Immature natural killer cell (primary cell): ENCODE measurements around the gene MVK. TPM values are rescaled to one million over a fixed set of nuclear protein-coding genes. Genes with fewer than 3 reads are reported as not detected.

Experiments used
- DNase-seq, 3 donors: peaks; one replicate each; pipeline ENCODE4 v3.0.0; 2022; ENCODE audit warnings: mixed read lengths in 1 of 3
- H3K27ac Mint-ChIP-seq, 6 donors: one replicate each; pipeline ENCODE4 v1.8.0; 2020; ENCODE audit warnings: mixed read lengths in 6 of 6, mild to moderate bottlenecking in 5 of 6, inconsistent platforms in 4 of 6, moderate library complexity in 3 of 6
- H3K27me3 Mint-ChIP-seq, 3 donors: one replicate each; pipeline ENCODE4 v1.8.0; 2020 to 2021; ENCODE audit warnings: low read depth in 3 of 3, mild to moderate bottlenecking in 3 of 3, mixed read lengths in 3 of 3, moderate library complexity in 3 of 3, inconsistent platforms in 1 of 3
- H3K36me3 Mint-ChIP-seq, 3 donors: one replicate each; pipeline ENCODE4 v1.8.0; 2020; ENCODE audit warnings: mixed read lengths in 3 of 3, inconsistent platforms in 2 of 3, mild to moderate bottlenecking in 2 of 3
- H3K4me1 Mint-ChIP-seq, 2 donors: one replicate each; pipeline ENCODE4 v1.8.0; 2020; ENCODE audit warnings: inconsistent platforms in 2 of 2, mild to moderate bottlenecking in 2 of 2, mixed read lengths in 2 of 2, moderate library complexity in 1 of 2
- H3K4me3 Mint-ChIP-seq, 5 donors: one replicate each; pipeline ENCODE4 v1.8.0; 2020; ENCODE audit warnings: mild to moderate bottlenecking in 5 of 5, mixed read lengths in 5 of 5, inconsistent platforms in 3 of 5, moderate library complexity in 3 of 5
- H3K9me3 Mint-ChIP-seq, 6 donors: one replicate each; pipeline ENCODE4 v1.8.0; 2020; ENCODE audit warnings: mild to moderate bottlenecking in 6 of 6, mixed read lengths in 6 of 6, inconsistent platforms in 4 of 6, moderate library complexity in 3 of 6
- polyA plus RNA-seq, 3 donors: library from polyadenylated mRNA; unstranded; fragments of 300-500 nt; fragmentation: Illumina TruSeq; gene quantifications; one replicate each; pipeline ENCODE4 v1.2.3, GENCODE V29; 2021

The MVK gene
- polyA plus RNA-seq, 3 donors from 2014 or later, result 3.4 to 4.9 (median 4.2) TPM

DNA sequence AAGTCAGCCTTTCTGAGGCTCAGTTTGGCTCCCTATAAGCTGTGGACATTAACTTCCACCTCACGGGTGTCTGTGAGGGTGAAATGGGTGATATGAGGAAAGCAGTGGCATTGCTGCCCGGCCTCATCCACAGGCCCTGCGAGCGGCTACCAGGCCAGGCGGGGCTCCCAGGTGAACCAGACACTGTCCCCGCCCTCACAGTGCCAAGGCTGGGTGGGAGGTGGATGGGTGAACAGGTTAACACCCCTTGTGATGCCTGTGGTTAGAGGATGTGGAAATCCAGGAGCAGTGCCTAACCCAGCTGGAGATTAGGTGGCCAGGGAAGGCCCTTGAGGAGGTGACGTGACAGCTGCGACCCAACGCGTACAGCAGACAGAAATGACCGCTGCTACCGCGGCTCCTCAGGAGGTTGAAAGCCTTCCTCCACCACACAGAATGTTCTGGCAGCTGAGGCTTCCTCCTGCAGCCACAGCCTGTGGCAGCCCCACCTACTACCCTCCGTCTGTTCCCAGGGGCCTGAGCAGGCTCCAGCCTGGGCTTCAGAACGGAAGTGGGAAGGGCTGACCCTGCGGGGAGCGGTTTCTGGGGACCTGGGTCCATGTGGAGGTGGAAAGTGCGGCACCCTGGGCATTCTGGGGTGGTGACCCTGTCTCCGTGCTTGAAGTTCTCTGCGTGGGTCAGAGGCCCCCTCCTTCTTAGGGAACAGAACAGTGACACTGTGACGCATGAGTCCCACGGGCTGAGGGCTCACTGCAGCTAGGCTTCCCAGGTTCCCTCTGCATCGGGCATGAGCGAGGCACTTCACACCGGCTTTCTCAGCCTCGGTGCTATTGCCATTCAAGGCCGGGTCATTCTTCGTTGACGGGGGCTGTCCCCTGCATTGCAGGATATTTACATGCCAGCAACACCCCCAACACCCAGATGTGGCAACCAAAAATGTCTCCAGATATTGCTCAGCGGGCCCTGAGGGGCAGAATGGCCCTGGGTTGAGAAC is 10.0 kb upstream of the MVK start:
- Mint-ChIP-seq H3K27me3 (peaks cover 0 to 1% (median 0%) of the 10 kb centered on the region in 3 donors), H3K27ac (no peak overlapping the region), H3K9me3 (no peaks in the 10 kb centered on the region), H3K36me3 (peaks cover 9 to 28% (median 16%) of the 10 kb centered on the region in 3 donors), H3K4me3 (no peak overlapping the region), H3K4me1 (peaks cover 0 to 6% of the 10 kb centered on the region in 2 donors)
- no peak for DNase-seq

DNA sequence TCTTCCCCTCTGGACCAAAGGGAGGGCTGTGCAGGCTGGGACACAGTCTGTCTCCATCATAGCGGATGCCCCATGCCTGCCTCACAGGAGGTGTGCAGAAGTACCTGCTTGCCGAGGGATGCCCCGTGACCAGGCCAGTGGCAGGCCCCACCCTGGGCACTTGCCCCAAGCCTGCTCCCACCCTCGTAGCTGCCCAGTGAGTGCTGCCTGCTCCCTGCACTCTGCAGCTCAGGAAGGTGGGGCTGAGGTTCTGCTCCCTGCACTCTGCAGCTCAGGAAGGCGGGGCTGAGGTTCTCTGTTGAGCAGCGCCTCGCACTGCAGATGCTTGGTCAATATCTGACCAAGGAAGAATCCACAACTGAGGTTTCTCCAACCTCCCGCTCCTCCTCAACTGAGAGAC is 7.2 kb upstream of the MVK start:
- peaks cover 9 to 33% (median 18%) of the 10 kb centered on the region in 3 donors for H3K36me3 Mint-ChIP-seq
- no peaks in the 10 kb centered on the region for H3K27me3 Mint-ChIP-seq
- H3K9me3 Mint-ChIP-seq, result no peaks in the 10 kb centered on the region
- no peak overlapping the region for H3K4me3 Mint-ChIP-seq
- no peak for DNase-seq
- H3K4me1 Mint-ChIP-seq, result peaks cover 0 to under 1% of the 10 kb centered on the region in 2 donors
- no peak overlapping the region for H3K27ac Mint-ChIP-seq

- DNase-seq, result no peak
- Mint-ChIP-seq H3K4me1 (peaks cover 0 to 6% of the 10 kb centered on the region in 2 donors), H3K4me3 (no peak overlapping the region), H3K27ac (peak overlapping the region in 1 of 6 donors; percentile 11), H3K9me3 (no peaks in the 10 kb centered on the region), H3K36me3 (peaks cover 7 to 26% (median 12%) of the 10 kb centered on the region in 3 donors), H3K27me3 (no peaks in the 10 kb centered on the region)
Observed at GRCh38 chr12:109567296-109567695, 6.3 kb upstream of the MVK start.

DNA sequence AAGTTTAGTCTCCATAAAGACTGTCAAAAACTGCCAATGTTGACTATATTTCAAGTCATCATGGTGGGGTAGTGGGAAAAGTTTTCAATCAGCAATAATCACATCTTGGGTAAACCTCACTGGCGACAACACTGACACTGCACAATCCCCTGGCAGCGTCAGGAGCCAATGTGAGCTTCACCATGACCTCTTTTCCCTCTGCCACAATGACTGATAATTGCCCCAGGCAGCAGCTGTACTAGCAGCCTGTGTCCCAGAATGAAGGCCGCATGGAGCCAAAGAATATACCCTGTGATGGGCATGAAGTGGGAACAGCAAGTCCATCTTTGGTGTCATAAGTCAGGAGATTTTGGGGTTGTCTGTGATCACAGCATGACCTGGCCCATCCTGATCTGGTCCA is 5.6 kb upstream of the MVK start:
- Mint-ChIP-seq H3K4me1 (peaks cover 6 to 12% of the 10 kb centered on the region in 2 donors), H3K4me3 (no peak overlapping the region), H3K9me3 (no peaks in the 10 kb centered on the region), H3K36me3 (peaks cover 5 to 22% (median 8%) of the 10 kb centered on the region in 3 donors), H3K27me3 (peaks cover 2 to 3% (median 2%) of the 10 kb centered on the region in 3 donors), H3K27ac (no peak overlapping the region)
- no peak for DNase-seq

DNA sequence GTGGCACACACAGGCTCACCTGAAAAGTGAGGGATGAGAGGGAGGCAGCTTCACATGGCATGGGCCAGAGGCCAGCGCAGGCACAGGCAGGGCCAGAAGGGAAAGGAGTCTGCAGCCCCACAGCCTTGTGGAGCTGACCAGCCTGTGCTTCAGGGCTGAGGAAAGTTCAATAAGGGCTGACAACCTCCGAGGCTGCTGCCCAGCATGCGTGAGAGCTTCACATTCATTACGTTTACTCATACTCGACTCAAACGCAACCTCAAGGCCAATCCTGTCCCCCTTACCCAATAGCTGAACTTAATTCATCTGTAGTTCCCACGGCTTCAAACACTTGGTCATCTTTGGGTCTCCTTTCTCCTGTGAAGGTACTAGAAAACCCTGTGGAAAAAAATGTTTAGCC is 5.1 kb upstream of the MVK start:
- Mint-ChIP-seq H3K4me1 (peaks cover 11 to 17% of the 10 kb centered on the region in 2 donors), H3K27me3 (peaks cover 6 to 7% (median 7%) of the 10 kb centered on the region in 3 donors), H3K36me3 (peaks cover 5 to 22% (median 8%) of the 10 kb centered on the region in 3 donors), H3K4me3 (no peak overlapping the region), H3K9me3 (no peaks in the 10 kb centered on the region), H3K27ac (no peak overlapping the region)
- DNase-seq, result no peak

- Mint-ChIP-seq H3K27me3 (peaks cover 7 to 9% (median 8%) of the 10 kb centered on the region in 3 donors), H3K36me3 (peaks cover 9 to 22% (median 10%) of the 10 kb centered on the region in 3 donors), H3K4me3 (peak overlapping the region in 2 of 5 donors; percentile 22 to 91), H3K9me3 (no peaks in the 10 kb centered on the region), H3K4me1 (peaks cover 26 to 39% of the 10 kb centered on the region in 2 donors), H3K27ac (peak overlapping the region; percentile 93 to 97 (median 96))
- no peak for DNase-seq
Observed at GRCh38 chr12:109571773-109572505, 1.7 kb upstream of the MVK start.

DNA sequence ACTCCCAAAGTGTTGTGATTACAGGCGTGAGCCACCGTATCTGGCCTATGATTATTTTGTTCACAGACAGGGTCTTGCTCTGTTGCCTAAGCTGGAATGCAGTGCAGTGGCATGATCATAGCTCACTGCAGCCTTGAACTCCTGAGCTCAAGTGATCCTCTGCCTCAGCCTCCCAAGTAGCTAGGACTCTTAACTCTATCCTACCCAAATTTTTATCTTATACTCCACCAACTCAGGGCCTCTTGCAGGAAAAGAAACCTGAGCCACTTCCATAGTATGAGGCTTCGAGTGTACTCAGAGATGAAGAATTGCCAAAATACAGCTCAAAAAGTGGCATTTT is 1.1 kb upstream of the MVK start:
- peaks cover 7 to 9% (median 8%) of the 10 kb centered on the region in 3 donors for H3K27me3 Mint-ChIP-seq
- H3K36me3 Mint-ChIP-seq, result peaks cover 11 to 23% (median 14%) of the 10 kb centered on the region in 3 donors
- peak overlapping the region; percentile 93 to 97 (median 96) for H3K27ac Mint-ChIP-seq
- DNase-seq, result no peak
- no peaks in the 10 kb centered on the region for H3K9me3 Mint-ChIP-seq
- peaks cover 26 to 39% of the 10 kb centered on the region in 2 donors for H3K4me1 Mint-ChIP-seq
- peak overlapping the region; percentile 91 to 98 (median 95) for H3K4me3 Mint-ChIP-seq

DNA sequence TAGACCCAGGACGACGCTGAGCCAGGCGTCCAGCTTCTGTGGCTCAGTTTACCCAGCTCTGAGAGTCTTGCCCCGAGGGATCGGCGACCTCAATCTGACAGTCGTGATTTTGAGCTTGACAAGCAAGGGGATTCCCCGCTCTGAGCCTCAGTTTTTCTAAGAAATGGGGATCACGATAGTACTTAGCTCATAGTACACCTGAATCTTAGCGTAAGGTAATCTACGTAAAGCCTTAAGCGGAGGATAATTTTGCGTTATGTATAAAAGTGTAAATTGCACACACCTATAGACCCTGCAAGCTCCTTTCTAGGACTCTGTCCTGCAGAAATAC is 285 bp downstream of the MVK start:
- peak overlapping the region; percentile 91 to 98 (median 95) for H3K4me3 Mint-ChIP-seq
- peaks cover 26 to 39% of the 10 kb centered on the region in 2 donors for H3K4me1 Mint-ChIP-seq
- peaks cover 9 to 29% (median 16%) of the 10 kb centered on the region in 3 donors for H3K36me3 Mint-ChIP-seq
- H3K9me3 Mint-ChIP-seq, result no peaks in the 10 kb centered on the region
- peaks cover 7 to 10% (median 8%) of the 10 kb centered on the region in 3 donors for H3K27me3 Mint-ChIP-seq
- peak overlapping the region; percentile 93 to 97 (median 96) for H3K27ac Mint-ChIP-seq
- no peak for DNase-seq

DNA sequence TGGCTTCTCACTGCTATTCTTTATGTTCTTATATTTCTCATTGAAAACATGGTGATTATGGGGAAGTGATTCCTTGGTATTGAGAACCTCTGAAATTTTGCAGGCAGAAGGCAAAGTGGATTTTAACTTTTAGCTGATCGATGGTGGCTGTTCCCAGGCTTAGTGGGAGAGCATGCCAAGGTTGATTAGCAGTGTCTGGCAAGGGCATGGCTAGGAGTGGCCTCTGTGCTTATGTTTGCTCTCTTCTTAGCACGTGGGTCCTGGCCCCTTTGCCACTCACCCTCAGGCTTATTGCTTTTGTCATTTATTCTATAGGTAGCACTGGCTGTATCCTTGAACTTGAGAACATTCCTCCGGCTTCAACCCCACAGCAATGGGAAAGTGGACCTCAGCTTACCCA is 2.1 kb downstream of the MVK start:
- peaks cover 26 to 39% of the 10 kb centered on the region in 2 donors for H3K4me1 Mint-ChIP-seq
- DNase-seq, result no peak
- peaks cover 7 to 10% (median 8%) of the 10 kb centered on the region in 3 donors for H3K27me3 Mint-ChIP-seq
- H3K27ac Mint-ChIP-seq, result peak overlapping the region in 1 of 6 donors; percentile 71
- peaks cover 7 to 29% (median 9%) of the 10 kb centered on the region in 3 donors for H3K36me3 Mint-ChIP-seq
- no peaks in the 10 kb centered on the region for H3K9me3 Mint-ChIP-seq
- H3K4me3 Mint-ChIP-seq, result peak overlapping the region in 3 of 5 donors; percentile 14 to 95 (median 27)

- H3K4me1 Mint-ChIP-seq, result peaks cover 26 to 33% of the 10 kb centered on the region in 2 donors
- no peak for DNase-seq
- no peak overlapping the region for H3K27ac Mint-ChIP-seq
- H3K4me3 Mint-ChIP-seq, result no peak overlapping the region
- H3K36me3 Mint-ChIP-seq, result peaks cover 7 to 34% (median 9%) of the 10 kb centered on the region in 3 donors
- peaks cover 7 to 10% (median 8%) of the 10 kb centered on the region in 3 donors for H3K27me3 Mint-ChIP-seq
- no peaks in the 10 kb centered on the region for H3K9me3 Mint-ChIP-seq
Observed at GRCh38 chr12:109577311-109577710, 3.7 kb downstream of the MVK start.

- H3K27ac Mint-ChIP-seq, result no peak overlapping the region
- H3K9me3 Mint-ChIP-seq, result no peaks in the 10 kb centered on the region
- no peak overlapping the region for H3K4me3 Mint-ChIP-seq
- DNase-seq, result no peak
- H3K27me3 Mint-ChIP-seq, result peaks cover 2 to 5% (median 2%) of the 10 kb centered on the region in 3 donors
- H3K4me1 Mint-ChIP-seq, result peaks cover 15 to 22% of the 10 kb centered on the region in 2 donors
- H3K36me3 Mint-ChIP-seq, result peaks cover 7 to 34% (median 9%) of the 10 kb centered on the region in 3 donors
Observed at GRCh38 chr12:109578330-109578927, 4.8 kb downstream of the MVK start.

DNA sequence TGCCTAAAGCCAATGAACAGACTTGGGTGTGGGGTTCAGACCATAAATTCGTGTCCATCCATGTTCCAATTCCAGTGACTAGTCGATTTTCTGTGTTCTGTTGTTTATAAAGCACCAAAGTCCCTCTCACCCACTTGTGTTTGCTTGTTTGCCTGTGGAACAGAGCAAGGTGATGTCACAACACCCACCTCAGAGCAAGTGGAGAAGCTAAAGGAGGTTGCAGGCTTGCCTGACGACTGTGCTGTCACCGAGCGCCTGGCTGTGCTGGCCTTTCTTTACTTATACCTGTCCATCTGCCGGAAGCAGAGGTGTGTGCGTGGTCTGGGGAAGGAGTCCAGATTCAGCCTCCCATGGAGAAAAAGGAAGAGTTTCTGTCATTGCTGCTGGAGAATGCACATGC is 6.0 kb downstream of the MVK start:
- Mint-ChIP-seq H3K36me3 (peaks cover 7 to 41% (median 9%) of the 10 kb centered on the region in 3 donors), H3K27me3 (peaks cover 0 to 3% (median 0%) of the 10 kb centered on the region in 3 donors), H3K27ac (no peak overlapping the region), H3K4me1 (peaks cover 5 to 10% of the 10 kb centered on the region in 2 donors), H3K9me3 (no peaks in the 10 kb centered on the region), H3K4me3 (no peak overlapping the region)
- no peak for DNase-seq

DNA sequence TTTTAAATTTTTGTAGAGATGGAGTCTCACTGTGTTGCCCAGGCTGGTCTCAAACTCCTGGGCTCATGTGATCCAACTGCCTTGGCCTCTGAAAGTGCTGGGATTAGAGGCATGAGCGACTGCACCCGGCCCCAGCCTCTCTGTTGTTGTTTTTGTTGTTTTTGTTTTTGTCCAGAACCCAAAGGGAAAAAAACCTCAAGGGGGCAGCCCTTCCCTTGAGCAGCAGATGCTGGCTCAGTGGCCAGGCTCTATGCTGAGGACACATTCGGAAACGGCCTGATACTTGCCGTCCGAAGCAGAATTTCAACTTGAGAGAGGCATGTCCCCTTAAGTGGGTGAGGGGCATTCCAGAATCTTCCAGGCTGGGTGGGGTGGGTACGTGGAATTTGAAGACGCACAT is 6.7 kb downstream of the MVK start:
- Mint-ChIP-seq H3K4me1 (peaks cover 2 to 4% of the 10 kb centered on the region in 2 donors), H3K27ac (no peak overlapping the region), H3K9me3 (no peaks in the 10 kb centered on the region), H3K36me3 (peaks cover 7 to 41% (median 9%) of the 10 kb centered on the region in 3 donors), H3K27me3 (peaks cover 0 to 3% (median 0%) of the 10 kb centered on the region in 3 donors), H3K4me3 (no peak overlapping the region)
- no peak for DNase-seq
